ENCODE results near the gene MYO15A.
"Not testable (repeated sequence)": the region's sequence is repeated elsewhere in the genome, so short reads cannot be mapped to it uniquely, and the experiment has no call there.

Gene MYO15A

DNA sequence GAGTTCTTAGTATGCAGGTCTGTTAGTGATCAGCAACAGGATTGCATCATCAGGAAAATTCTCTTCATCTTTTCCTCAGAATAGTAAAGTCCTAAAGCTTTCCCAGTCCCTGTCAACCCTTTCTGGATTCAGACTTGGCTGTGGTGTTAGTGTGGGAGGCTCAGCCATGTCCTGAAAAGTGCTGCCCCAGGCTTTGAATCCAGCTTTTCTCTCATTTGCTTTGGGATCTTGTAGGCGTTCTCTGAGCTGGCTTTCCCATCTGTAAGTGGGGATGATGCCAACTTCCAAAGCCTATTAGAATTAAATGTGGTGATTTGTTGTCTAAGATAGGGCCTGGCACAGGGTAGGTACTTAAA is 78.0 kb downstream of the MYO15A start:
- DNase-seq, result no peak

DNA sequence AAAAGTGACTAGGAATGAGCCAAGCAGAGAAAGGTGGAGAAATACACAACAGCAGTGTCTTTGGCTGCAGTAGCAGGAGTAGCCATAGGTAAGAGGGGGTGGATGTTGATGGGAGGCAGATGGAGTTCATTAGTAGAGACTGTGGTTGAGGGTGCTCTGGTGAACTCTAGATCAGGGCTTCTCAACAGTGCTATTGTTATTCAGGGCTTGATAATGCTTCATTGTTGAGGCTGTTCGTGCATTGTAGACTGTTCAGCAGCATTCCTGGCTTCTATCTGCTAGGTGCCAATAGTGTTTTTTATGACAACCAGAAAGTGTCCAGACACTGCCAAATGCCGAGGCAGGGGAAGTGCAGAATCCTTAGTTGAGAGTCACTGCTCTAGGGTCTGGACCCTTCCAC is 78.7 kb downstream of the MYO15A start:
- no peak for DNase-seq

DNA sequence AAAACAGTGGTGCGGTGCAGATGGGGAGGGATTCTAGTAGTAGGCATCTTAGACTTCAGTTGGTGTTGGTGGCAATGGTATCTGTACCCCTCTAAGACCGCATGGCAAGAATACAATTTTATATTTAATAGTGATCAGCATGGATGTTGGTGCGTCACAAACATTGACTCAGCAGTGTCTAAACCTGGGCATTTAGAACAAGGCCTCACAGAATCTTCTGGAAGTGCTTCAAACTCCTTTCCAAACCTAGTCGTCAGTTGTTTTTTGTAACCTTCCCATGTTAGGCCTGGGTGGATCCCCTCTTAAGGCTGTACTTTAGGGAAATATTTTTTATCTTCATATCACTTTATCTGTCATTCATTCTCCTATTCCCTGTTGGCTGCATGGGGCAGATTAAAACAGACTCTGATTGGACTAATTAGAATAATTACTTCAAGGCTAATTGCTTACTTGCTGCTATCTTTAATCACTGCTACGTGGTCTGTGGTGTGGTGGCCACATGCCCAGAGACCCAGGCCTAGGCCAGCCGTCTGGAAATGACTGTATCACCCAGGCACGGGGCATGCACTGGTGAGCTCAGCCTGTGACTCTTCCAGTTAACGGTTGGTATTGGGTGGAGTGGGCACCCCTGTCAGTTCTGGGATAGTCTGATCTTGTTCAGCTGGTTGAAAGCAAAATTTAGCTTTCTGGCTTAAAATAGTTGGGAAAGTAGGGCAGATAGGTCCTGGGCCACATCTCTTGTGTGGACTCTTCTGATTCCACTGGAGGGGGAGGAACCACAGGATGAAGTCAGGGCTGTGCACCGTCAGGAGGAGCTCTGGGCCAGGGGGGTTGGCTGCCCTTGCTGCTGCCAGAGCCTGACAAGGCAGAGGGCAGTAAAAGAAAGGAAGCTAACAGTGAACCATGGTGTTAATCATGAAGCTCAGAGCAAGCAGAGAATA is 79.5 kb downstream of the MYO15A start:
- peak; percentile 44 to 51 for DNase-seq

DNA sequence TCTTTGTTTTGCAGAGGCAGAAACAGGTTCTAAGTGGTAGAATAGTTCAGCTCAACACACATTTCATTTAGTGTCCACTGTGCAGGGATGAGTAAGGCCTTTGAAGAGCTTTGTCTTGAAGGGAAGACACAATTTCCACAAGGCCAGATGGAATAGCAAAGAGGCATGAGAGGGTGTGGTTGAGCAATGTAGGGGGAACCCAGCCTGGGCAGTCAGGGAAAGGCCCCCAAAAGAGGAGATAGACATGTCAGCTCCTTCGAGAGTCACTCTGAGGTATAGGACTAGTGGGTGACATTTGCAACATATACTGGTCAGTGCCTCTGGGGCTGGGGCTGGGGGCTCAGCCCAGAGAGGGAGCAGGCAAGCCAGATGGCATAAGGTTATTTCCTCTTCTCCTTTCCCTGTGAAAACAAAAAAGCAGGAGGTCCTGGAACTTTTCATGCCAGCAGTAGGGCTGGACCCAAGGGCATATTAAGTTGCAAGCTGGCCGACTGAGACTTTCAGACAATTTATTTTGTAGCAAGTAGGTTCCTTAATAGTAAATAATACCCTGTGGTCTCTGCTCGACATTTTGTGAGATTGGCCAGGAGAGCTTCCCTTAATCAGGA is 82.2 kb downstream of the MYO15A start:
- DNase-seq, result no peak

DNA sequence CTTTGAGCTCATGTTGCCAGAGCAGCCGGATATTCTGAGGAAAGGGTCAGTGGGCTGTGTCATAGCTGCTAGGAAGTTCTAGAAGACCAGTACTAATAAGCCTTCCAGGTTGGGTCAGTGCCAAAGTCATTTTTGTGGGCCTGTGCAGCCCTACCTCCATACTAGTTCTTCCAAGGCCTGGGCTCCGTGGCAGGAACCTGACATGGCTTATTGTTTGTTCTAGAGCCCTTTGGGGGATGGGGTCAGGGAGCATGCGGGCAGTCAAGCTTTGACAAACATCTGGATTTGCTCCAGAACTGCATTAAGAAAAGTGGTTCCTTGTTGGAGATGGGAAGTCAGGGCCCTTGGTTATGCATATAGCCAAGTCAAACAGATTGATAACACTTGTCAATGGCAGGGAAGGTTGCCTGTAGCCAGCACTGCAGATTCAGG is 82.7 kb downstream of the MYO15A start:
- no peak for DNase-seq

DNA sequence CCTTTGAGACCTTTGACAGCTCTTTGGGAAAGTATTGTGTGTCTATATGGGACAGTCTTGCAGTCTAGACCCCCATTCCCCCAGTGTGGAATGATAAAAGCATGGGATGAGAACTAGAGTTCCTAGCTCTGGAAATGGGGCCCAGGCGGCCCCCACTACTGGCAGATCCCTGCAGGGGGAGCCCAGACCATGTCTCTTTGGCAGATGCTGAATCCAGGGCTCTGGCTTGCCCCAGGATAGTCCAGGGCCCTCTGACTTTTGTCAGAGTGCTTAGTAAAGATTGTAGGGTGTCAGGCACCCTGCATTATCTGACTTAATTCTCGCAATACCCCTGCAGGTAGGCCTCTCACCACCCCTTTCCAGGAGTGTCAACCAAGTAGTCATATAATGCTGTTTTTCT is 83.4 kb downstream of the MYO15A start:
- DNase-seq, result no peak

DNA sequence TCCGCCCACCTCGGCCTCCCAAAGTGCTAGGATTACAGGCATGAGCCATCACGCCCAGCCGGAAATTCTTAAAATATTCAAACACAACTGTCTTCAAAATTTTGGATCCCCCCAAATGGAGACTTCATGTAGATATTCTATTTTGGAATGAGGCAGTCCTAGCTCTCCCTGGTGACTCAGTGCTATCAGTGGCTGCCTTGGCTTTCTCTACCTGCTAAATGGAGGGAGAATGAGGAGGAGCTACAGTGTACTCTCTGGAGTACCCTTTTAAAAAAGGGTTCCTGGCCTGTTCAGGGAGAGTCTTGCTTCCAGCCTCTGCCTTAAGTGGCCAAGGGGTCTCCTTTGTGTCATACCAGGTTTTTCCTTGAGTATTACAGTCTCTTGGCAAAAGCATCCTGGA is 85.8 kb downstream of the MYO15A start:
- no peak for DNase-seq

DNA sequence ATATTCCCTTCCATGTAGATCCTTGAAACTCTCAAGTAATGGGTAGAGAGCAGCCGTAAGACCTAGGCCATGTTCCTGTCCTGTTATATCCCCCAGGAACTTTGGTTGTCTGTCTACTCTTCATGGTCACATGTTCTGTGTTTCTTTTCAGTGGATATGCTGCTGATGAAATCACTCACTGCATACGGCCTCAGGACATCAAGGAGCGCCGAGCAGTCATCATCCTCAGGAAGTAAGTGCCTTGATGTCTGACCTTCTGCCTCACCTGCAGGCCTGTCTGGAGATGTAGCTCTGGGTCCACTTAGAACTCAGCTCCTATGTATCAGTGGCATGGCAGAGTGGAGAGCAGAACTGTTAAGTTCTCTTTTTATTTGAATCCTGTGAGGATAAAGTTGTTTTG is 86.2 kb downstream of the MYO15A start:
- DNase-seq, result no peak

DNA sequence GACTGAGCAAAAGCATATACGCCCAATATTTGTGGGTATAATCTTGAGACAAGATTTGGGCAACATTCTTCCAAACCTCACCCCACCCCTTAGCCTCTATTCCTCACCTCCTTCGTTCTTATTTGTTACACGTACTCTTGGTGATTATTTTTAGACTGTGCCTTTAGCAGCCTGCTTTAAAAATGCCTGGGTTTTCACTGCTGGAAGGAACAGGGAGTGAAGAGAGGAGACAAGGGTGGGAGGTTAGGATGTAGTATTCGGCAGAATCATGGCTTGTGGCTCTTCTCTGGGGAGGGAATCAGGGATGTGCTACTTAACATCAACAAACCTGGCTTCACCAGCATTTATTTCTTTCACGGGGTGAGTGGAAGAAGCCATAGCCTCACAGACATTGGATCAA is 86.7 kb downstream of the MYO15A start:
- no peak for DNase-seq

DNA sequence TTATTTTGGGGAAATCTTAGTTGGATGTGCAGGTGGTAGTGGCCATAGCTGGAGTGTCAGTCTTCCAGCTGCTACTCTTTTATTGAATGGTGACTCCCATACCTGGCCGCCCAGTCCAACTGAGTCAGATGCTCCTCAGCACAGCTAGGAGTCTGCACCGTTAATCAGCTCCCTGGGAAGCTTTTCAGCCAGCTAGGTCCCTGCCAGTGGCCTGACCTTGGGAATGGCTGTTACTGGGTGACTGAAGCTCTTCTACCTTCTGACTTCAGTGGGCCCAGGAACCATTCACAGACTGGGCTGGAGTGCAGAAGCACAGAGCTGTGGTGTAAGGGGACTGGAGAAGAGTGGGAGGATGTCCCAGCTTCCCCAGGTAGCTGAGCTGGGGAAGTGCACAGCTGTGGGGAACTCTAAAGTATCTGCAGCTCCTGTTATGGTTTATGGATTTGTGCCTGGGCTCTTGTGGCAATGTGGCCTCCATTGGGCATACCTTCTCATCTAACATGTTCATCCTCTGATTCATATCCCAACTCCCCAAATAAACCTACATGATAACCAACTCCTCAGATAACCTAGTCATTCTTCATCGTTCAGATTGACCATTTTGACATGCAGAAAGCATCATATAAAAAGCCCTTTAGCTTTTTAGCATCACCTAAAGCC is 89.1 kb downstream of the MYO15A start:
- no peak for DNase-seq

DNA sequence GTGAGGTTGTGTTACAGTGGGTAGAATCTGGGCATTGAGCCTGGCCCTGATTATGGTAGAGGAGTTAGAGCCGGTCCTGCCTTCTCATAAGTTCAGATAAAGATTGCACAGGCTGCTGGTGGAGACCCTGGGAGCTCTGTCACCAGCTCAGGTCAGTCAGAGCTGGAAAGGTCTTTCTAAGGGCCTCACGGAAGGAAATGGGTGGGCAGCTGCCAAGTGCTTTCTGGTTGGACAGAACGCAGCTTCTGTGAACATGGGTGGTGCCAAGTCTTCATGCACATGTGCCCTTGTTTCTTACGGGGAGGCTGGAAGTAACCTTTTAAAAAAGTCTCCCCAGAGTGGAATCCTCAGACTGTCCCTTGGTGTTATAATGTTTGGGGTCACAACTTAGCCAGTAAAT is 90.0 kb downstream of the MYO15A start:
- no peak for DNase-seq

DNA sequence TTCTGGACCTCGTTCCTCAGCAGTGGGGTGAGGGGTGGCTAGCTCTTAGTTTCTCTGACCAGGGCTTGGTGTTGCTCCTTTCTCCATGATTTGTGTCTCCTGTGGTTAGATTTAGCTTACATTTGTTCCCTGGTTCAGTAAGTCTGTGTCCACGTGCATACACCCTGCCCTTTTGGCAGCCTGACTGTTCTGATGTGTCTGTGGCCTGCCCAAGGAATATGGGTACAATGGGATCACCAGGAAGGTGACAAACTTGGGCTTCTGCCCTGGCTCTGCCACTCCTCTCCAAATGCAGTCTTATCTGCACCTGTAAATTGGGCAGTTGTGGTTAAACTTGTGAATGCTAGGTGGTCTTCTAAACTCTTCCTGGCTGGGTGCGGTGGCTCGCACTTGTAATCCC is 92.6 kb downstream of the MYO15A start:
- DNase-seq, result no peak

DNA sequence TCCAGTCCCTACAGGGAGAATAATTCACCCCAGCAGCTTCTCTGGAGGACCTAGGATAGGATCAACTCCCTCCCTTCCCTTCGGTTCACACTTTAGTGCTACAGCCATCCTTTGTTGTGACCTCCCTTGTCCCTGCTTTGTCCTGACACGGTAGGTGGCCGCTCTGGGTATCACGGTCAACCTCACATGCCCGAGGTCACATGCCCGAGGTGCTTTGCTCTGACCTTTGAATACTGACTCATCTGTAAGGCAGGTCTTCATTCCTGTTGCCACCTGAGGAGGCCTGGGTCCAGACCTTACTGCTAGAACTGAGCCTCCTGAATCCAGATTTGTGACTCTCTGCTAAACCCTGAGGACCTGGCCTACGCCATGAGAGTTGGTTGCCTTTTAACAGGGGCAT is 94.8 kb downstream of the MYO15A start:
- no peak for DNase-seq

DNA sequence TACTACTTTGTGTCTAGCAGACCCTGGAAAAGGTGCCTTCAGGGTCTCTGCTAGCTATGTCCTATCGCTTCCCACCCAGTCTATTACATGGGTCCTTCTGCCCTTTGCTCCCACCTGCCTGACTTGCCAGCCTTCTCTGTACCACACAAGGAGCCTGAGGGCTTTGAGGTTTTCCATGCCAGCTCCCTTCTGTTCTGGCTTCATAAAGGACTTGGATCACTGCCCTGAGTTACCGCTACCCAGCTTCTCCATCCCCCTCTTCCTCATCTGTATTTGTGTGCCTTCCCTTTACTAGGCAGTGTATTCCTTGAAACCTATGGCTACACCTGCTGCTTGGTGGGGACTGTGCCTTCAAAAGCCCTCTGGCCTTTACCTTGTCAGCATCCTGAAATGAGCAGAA is 97.3 kb downstream of the MYO15A start:
- DNase-seq, result no peak

DNA sequence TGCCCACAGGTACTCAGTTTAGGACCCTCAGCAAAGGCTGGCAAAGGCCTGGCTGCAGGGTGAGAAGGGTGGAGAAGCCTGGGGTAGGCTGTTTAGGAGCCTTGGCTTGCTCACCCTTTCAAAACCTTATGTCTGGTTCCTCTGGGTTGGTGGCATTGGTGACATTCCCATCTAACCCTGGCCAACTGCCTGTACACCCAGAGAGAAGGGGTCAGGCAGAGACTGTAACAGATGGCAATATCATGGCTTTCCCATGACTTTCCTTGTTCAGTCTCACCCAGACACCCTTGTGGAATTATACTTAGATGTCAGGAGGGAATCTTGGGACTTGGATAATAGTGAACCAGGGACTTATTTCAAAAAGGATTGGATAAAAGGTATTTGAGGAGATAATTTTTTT is 98.4 kb downstream of the MYO15A start:
- no peak for DNase-seq

DNA sequence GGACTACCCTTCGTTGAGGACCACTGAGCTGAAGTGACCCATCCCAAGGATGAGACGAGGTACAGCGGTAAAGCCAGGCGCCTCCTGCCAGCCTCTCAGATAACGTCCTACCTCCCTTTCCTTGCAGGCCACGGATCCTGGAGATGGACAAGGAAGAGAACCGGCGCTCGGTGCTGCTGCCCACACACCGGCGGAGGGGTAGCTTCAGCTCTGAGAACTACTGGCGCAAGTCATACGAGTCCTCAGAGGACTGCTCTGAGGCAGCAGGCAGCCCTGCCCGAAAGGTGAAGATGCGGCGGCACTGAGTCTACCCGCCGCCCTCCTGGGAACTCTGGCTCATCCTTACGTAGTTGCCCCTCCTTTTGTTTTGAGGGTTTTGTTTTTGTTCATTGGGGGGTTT is 99.5 kb downstream of the MYO15A start:
- no peak for DNase-seq

DNA sequence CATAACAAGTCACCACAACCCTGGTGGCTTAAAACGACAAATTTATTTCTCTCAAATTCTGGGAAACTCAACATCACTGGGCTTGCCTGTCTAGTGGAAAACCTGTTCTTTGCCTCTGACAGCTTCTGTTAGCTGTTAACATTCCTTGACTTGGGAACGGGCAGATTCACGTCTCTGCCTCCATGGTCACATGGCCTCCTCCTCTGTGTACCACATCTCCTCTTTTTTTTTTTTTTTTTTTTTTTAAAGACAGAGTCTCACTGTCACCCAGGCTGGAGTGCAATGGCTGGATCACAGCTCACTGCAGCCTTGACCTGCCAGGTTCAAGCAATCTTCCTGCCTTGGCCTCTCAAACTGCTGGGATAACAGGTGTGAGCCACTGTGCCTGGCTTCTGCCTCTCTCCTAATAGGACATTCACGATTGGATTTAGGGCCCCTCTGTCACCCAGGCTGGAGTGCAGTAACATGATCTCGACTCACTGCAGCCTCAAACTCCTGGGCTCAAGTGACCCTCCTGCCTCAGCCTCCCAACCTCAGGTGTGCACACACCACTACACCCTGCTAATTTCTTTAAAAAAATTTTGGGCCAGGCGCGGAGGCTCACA is 105.2 kb downstream of the MYO15A start:
- DNase-seq, result no peak

DNA sequence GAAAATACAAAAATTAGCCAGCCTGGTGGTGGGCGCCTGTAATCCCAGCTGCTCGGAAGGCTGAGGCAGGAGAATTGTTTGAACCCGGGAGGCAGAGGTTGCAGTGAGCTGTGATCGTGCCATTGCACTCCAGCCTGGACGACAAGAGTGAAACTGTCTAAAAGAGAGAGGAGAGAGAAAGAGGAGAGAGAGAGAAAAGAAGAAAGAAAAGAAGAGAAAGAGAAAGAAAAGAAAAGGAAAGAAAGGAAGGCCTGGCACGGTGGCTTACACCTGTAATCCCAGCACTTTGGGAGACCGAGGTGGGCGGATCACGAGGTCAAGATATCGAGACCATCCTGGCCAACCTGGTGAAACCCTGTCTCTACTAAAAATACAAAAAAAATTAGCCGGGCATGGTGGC is 108.3 kb downstream of the MYO15A start:
- not testable (repeated sequence) for DNase-seq

DNA sequence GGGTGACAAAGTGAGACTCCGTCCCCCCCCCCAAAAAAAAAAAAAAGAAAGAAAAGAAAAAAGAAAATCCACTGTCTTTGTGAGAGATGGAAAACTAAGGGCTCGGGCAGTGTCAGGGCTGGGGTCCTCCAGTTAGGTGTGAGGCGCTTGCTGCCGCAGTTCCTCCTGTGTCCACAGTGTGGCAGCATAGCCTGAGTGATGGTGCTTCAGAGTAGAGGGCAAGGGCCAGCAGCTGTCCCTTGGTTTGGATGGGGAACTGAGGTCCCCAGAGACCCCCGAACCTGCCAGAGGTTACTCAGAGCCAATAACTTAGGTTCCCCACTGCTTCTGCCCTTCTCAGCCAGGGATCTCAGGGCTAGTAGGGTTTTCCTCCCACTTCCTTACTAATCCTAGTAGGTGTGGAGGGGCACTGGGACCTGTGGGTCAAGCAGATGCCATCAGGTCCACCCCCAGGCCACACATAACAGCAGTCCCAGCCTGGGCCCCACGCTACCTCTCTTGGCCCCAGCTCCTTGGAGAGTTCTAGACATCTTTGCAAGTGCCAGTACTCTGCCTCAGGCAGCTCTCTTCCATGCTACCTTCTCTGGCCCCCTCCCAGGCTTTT is 109.0 kb downstream of the MYO15A start:
- peak; percentile 87 for DNase-seq

DNA sequence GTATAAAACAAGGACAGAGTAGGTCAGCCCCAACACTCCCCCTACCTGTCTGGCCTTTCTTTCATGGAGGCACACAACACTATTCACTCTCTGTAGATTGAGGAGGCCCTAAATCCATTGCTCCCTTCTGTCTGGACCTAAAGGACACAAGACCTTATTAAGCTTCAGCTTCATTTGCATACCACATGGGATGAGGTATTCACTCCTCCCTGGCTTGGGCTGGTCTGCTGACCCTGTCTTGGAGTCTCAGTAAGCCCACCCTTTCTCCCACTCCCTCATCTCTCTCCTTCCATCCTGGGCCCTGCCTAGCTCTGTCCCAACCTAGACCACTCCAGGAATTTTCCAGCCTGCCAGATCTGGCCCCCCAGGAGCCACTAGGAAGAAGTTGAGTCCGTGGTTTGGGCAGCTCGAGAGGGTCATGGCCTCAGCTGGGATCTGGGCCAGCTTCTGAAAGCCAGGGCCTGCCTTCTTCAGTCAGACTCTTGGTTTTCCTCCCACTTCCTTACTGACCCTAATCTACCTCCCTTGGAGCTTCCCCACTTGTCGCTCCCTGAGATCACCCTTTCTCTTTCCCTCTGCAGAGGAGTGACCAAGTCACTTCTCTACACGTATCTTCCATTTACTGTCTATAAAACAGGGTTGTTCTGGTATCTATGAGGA is 110.3 kb downstream of the MYO15A start:
- DNase-seq, result no peak

DNA sequence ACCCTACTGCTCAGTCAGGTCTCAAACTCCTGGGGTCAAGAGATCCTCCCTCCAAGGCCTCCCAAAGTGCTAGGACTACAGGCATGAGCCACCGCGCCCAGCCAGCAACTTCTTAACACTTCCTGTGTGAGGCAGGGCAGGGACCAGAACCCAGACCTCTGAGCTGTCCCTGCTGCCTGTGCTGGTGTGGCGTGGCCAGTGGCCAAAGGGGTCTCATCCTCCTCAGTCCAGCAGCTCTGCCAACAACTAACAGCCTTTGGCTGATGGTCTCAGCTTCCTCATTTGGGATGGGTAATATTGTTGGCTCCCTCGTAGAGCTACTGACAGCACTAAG is 115.5 kb downstream of the MYO15A start:
- DNase-seq, result no peak

DNA sequence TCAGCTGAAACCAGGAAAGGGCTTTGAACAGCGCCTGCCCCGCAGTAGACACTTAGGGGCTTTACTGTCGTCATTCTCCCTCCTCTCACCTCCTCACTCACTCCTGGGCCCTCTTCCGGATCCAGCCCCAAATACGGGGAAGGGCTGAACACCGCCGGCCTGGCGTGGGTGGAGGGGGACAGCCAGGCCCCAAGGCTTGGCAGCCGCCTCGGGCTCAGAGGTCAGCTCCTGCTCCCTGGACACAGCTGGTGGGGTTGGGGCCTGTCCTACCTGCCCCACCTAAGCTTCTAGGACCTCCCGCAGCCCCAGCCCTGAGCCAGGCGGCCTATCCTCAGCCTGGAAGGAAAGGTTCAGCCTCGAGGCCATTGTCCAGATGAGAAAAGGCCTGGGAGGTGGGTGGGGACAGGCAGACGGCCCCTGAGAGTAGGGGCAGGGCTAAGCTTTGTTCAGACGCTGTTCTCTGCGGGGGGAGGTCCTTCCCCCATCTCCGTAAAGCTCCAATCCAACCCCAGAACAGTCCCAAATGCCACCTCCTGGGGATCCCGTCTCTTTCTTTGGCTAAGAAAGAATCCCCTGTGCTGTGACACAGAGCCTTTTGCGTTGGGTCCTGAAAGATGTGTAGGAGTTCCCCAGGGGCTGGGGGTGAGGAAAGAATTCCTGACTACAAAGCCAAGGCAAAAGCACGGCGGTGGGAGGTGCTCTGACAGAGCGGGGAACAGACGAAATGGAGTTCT is 116.0 kb downstream of the MYO15A start:
- DNase-seq, result no peak
